ENCODE measurements around the gene GOLGA6C. TPM values are rescaled to one million over a fixed set of nuclear protein-coding genes. Genes with fewer than 3 reads are reported as not detected.

GOLGA6C gene
- total and polyA plus RNA-seq, 2 donors (not counting 3 experiments of a cell fraction or from before 2014, with no cell fraction given), result not detected

DNA sequence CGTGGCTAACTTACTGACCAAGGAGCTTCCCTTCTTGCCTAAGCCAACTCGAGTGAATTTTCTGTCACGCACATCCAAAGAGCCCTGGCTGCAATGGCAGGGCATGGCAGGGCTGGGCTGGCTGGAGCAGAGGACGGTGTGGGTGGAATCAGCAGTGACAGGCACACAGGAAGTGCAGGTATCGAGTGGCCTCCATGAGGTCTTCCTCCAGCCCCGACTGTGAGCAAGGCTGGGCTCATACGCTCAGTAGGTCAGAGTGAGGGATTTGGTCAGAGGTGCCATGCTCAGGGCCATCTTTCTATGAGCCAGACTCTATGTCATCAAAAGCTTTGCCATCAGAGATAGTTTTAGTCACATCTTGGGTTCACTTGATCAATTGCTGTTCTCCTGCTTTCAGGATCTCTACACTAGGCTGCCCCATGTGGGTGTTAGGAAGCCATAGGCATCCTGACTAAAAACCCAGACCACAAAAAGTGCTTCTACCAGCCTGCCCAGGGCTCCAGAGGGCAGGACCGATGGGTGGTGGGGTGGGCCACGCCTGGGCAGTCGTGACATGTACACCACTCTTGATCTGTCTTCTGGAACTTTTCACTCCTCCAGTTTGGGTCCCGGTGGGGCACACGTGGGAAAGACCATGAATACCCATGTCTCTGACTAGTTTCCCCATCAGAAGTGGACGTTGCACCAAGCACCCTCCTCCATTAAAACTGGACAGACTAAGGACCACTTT is 55.1 kb downstream of the GOLGA6C start:
- TF ChIP-seq EZH2 (IDR thresholded peaks at IDR 0.05; ENCODE audit: borderline replicate concordance, low read depth, low read length, severe bottlenecking) (no peak), MYC (IDR thresholded peaks at IDR 0.05; ENCODE audit: low read depth, low read length) (no peak), FOS (IDR thresholded peaks at IDR 0.05; ENCODE audit: borderline replicate concordance, insufficient read depth, low read length) (no peak), CTCF (IDR thresholded peaks at IDR 0.05; ENCODE audit: extremely low read depth in 1 of 2, insufficient read depth in 1 of 2, low read depth in 1 of 2, low read length in 2 of 2) (no peak), POLR2AphosphoS5 (IDR thresholded peaks at IDR 0.05; ENCODE audit: insufficient read depth, low read depth, low read length) (no peak), GATA2 (IDR thresholded peaks at IDR 0.05; ENCODE audit: insufficient read depth, insufficient read length, low read depth, low read length) (no peak), POLR2A (IDR thresholded peaks at IDR 0.05; ENCODE audit: low read depth, low read length) (no peak), JUN (IDR thresholded peaks at IDR 0.05; ENCODE audit: borderline replicate concordance, insufficient read depth, insufficient read length, low read depth) (no peak)
- Histone ChIP-seq H3K36me3 (ENCODE audit: control insufficient read depth in 2 of 2, extremely low read depth in 1 of 2, insufficient read depth in 2 of 2, low read length in 2 of 2) (no peaks in the 10 kb centered on the region), H3K79me2 (ENCODE audit: control insufficient read depth, insufficient read depth, low read length) (no peaks in the 10 kb centered on the region), H3K4me3 (replicated peaks in 1 of 3; ENCODE audit: insufficient read depth in 1 of 3, low read depth in 1 of 3, low read length in 3 of 3) (no peak overlapping the region), H2AFZ (ENCODE audit: low read depth, low read length) (no peak overlapping the region), H3K4me2 (ENCODE audit: insufficient read depth, low read length) (no peak overlapping the region), H3K9ac (replicated peaks; ENCODE audit: extremely low read depth, insufficient read depth, low read length) (no peak overlapping the region), H3K9me3 (replicated peaks; ENCODE audit: control insufficient read depth, insufficient read depth, low read length) (no peaks in the 10 kb centered on the region), H3K27me3 (ENCODE audit: control insufficient read depth in 2 of 2, insufficient read depth in 2 of 2, low read length in 2 of 2) (peaks cover 12 to 15% of the 10 kb centered on the region in 2 experiments), H3K27ac (ENCODE audit: insufficient read depth, low read depth, low read length) (no peak overlapping the region), H3K4me1 (ENCODE audit: control insufficient read depth, extremely low read depth, insufficient read depth, low read length) (no peaks in the 10 kb centered on the region), H3K9me1 (replicated peaks; ENCODE audit: control insufficient read depth, extremely low read depth, insufficient read depth, low read length) (no peaks in the 10 kb centered on the region), H4K20me1 (replicated peaks; ENCODE audit: control insufficient read depth, extremely low read depth, insufficient read depth, low read length) (no peaks in the 10 kb centered on the region)
- intact Hi-C loops (cut with micrococcal nuclease), result no loop called here
- DNase-seq (ENCODE audit: low read depth, low spot score), result no peak
- dilution Hi-C loops (cut with MboI; ENCODE audit: extremely low pct_ligation_motif_present, low sequenced_read_pairs), result no loop called here
- no TSS peak for BruUV-seq (replicated peaks)
- ChIA-PET POLR2A (no interaction called here), CTCF (no interaction called here)
- FAIRE-seq, result no peak
